Mucosa of stomach (tissue), 1 donor: ENCODE data around the gene ZNF839.
A peak's percentile ranks its signal among the peaks of the same experiment; 100 is the strongest.
"Not testable (repeated sequence)": the region's sequence is repeated elsewhere in the genome, so short reads cannot be mapped to it uniquely, and the experiment has no call there.

ENCODE experiments used
- H3K27me3 ChIP-seq: one replicate; pipeline ENCODE4 v1.7.0; 2013; ENCODE audit warnings: mild to moderate bottlenecking, low read length; ENCODE audit not compliant: control insufficient read depth, insufficient read depth
- H3K36me3 ChIP-seq: one replicate; pipeline ENCODE4 v1.7.0; 2013; ENCODE audit warnings: low read length; ENCODE audit not compliant: control insufficient read depth, insufficient read depth
- H3K4me1 ChIP-seq: one replicate; pipeline ENCODE4 v1.7.0; 2013; ENCODE audit warnings: mild to moderate bottlenecking, low read length; ENCODE audit not compliant: control insufficient read depth, insufficient read depth
- H3K4me3 ChIP-seq: one replicate; pipeline ENCODE4 v1.7.0; 2013; ENCODE audit warnings: low read length
- H3K9ac ChIP-seq: one replicate; pipeline ENCODE4 v1.7.0; 2013; ENCODE audit warnings: mild to moderate bottlenecking, low read length, moderate library complexity
- H3K9me3 ChIP-seq: one replicate; pipeline ENCODE4 v1.7.0; 2013; ENCODE audit warnings: mild to moderate bottlenecking, low read length, moderate library complexity; ENCODE audit not compliant: control insufficient read depth
- donor health status: Pancreatic carcinoma.

The ZNF839 gene

GRCh38 chr14:102351593-102351992 is 32.0 kb downstream of the ZNF839 start:
- not testable (repeated sequence) for H3K9ac ChIP-seq, H3K36me3 ChIP-seq, H3K4me3 ChIP-seq, H3K9me3 ChIP-seq, H3K4me1 ChIP-seq, H3K27me3 ChIP-seq

GRCh38 chr14:102352213-102352612 is 32.7 kb downstream of the ZNF839 start:
- Histone ChIP-seq H3K4me1 (no peaks in the 10 kb centered on the region), H3K36me3 (no peaks in the 10 kb centered on the region), H3K9ac (no peak overlapping the region), H3K27me3 (no peaks in the 10 kb centered on the region), H3K9me3 (no peaks in the 10 kb centered on the region), H3K4me3 (no peak overlapping the region)

GRCh38 chr14:102353126-102353619 is 33.6 kb downstream of the ZNF839 start:
- H3K27me3 ChIP-seq: no peaks in the 10 kb centered on the region
- no peak overlapping the region for H3K9ac ChIP-seq
- no peaks in the 10 kb centered on the region for H3K36me3 ChIP-seq

GRCh38 chr14:102356280-102356679 is 36.7 kb downstream of the ZNF839 start:
- H3K4me3 ChIP-seq: no peak overlapping the region
- H3K4me1 ChIP-seq: no peaks in the 10 kb centered on the region
- H3K36me3 ChIP-seq: no peaks in the 10 kb centered on the region
- H3K9me3 ChIP-seq: no peaks in the 10 kb centered on the region
- H3K27me3 ChIP-seq: no peaks in the 10 kb centered on the region
- no peak overlapping the region for H3K9ac ChIP-seq

More at GRCh38 chr14:102353126-102353619, 33.6 kb downstream of the ZNF839 start:
- H3K9me3 ChIP-seq: no peaks in the 10 kb centered on the region
- H3K4me1 ChIP-seq: no peaks in the 10 kb centered on the region
- no peak overlapping the region for H3K4me3 ChIP-seq

GRCh38 chr14:102359341-102359740 is 39.8 kb downstream of the ZNF839 start:
- Histone ChIP-seq H3K27me3 (no peaks in the 10 kb centered on the region), H3K9ac (no peak overlapping the region), H3K9me3 (no peaks in the 10 kb centered on the region), H3K36me3 (no peaks in the 10 kb centered on the region), H3K4me1 (peaks cover 15% of the 10 kb centered on the region), H3K4me3 (no peak overlapping the region)

- Histone ChIP-seq H3K4me1 (peaks cover 15% of the 10 kb centered on the region), H3K9ac (no peak overlapping the region)
These were observed 40.8 kb downstream of the ZNF839 start for GRCh38 chr14:102360388-102360787.

GRCh38 chr14:102362084-102362483 is 42.5 kb downstream of the ZNF839 start:
- H3K36me3 ChIP-seq: no peaks in the 10 kb centered on the region
- peaks cover 15% of the 10 kb centered on the region for H3K4me1 ChIP-seq
- no peaks in the 10 kb centered on the region for H3K27me3 ChIP-seq
- H3K9me3 ChIP-seq: no peaks in the 10 kb centered on the region
- H3K4me3 ChIP-seq: peak overlapping the region; percentile 36
- peak overlapping the region; percentile 91 for H3K9ac ChIP-seq

More at GRCh38 chr14:102360388-102360787, 40.8 kb downstream of the ZNF839 start:
- H3K9me3 ChIP-seq: no peaks in the 10 kb centered on the region
- H3K4me3 ChIP-seq: no peak overlapping the region
- H3K27me3 ChIP-seq: no peaks in the 10 kb centered on the region
- no peaks in the 10 kb centered on the region for H3K36me3 ChIP-seq

- no peaks in the 10 kb centered on the region for H3K9me3 ChIP-seq
- peak within 1 kb of the TSS; percentile 68 for H3K4me3 ChIP-seq
- H3K36me3 ChIP-seq: no peaks in the 10 kb centered on the region
- H3K4me1 ChIP-seq: peaks cover 15% of the 10 kb centered on the region
- H3K9ac ChIP-seq: peak within 1 kb of the TSS; percentile 91
- no peaks in the 10 kb centered on the region for H3K27me3 ChIP-seq
These were observed 43.1 kb downstream of the ZNF839 start, which contains the start of the genes CINP and TECPR2 for GRCh38 chr14:102362545-102363181. Gene CINP, minus strand, starts transcription at chr14:102362890. Its CDS starts 39 bp downstream, at chr14:102362851. Gene TECPR2, plus strand, starts transcription at chr14:102362941. Its CDS starts 13,781 bp downstream, at chr14:102376722.

- Histone ChIP-seq H3K36me3 (no peaks in the 10 kb centered on the region), H3K4me1 (peaks cover 15% of the 10 kb centered on the region), H3K9ac (peak overlapping the region; percentile 91), H3K27me3 (no peaks in the 10 kb centered on the region), H3K9me3 (no peaks in the 10 kb centered on the region), H3K4me3 (peak overlapping the region; percentile 68)
These were observed 43.8 kb downstream of the ZNF839 start for GRCh38 chr14:102363182-102363943.

GRCh38 chr14:102370305-102370809 is 50.8 kb downstream of the ZNF839 start:
- no peak overlapping the region for H3K4me3 ChIP-seq

GRCh38 chr14:102371361-102371760 is 51.8 kb downstream of the ZNF839 start:
- Histone ChIP-seq H3K4me1 (no peaks in the 10 kb centered on the region), H3K36me3 (no peaks in the 10 kb centered on the region), H3K9ac (no peak overlapping the region), H3K27me3 (no peaks in the 10 kb centered on the region), H3K4me3 (no peak overlapping the region), H3K9me3 (no peaks in the 10 kb centered on the region)

More at GRCh38 chr14:102370305-102370809, 50.8 kb downstream of the ZNF839 start:
- Histone ChIP-seq H3K4me1 (no peaks in the 10 kb centered on the region), H3K9me3 (no peaks in the 10 kb centered on the region), H3K27me3 (no peaks in the 10 kb centered on the region), H3K36me3 (no peaks in the 10 kb centered on the region), H3K9ac (no peak overlapping the region)

GRCh38 chr14:102373110-102373509 is 53.6 kb downstream of the ZNF839 start:
- no peaks in the 10 kb centered on the region for H3K9me3 ChIP-seq
- H3K9ac ChIP-seq: no peak overlapping the region
- no peaks in the 10 kb centered on the region for H3K4me1 ChIP-seq
- H3K4me3 ChIP-seq: no peak overlapping the region
- no peaks in the 10 kb centered on the region for H3K27me3 ChIP-seq
- no peaks in the 10 kb centered on the region for H3K36me3 ChIP-seq
